ENCODE results near the gene KLHL42.

The KLHL42 gene

DNA sequence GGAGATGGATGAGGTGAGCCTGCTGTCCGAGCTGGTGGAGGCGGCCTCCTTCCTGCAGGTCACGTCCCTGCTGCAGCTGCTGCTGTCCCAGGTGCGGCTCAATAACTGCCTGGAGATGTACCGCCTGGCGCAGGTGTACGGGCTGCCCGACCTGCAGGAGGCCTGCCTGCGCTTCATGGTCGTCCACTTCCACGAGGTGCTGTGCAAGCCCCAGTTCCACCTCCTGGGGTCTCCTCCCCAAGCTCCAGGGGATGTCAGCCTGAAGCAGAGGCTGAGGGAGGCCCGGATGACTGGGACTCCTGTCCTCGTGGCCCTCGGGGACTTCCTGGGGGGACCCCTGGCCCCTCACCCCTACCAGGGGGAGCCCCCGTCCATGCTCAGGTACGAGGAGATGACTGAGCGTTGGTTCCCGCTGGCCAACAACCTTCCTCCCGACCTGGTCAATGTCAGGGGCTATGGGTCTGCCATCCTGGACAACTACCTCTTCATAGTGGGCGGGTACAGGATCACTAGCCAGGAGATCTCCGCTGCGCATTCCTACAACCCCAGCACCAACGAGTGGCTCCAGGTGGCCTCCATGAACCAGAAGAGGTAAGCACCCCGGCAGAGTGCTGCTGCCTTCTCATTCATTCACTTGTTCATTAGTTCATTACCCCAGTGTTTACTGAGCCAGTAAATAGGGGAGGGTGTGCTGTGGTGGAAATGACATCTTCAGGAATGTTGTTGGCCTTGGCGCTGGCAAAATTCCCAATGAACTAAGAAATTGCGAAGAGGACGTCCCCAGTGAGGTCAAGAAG is 777 bp downstream of the KLHL42 start (continued):
- TF ChIP-seq SP2 (tag by site-specific recombination; IDR thresholded peaks at IDR 0.05) = peak; percentile 26; the same call in 1 of the 2 replicates
- TF ChIP-seq, protein P1, sequence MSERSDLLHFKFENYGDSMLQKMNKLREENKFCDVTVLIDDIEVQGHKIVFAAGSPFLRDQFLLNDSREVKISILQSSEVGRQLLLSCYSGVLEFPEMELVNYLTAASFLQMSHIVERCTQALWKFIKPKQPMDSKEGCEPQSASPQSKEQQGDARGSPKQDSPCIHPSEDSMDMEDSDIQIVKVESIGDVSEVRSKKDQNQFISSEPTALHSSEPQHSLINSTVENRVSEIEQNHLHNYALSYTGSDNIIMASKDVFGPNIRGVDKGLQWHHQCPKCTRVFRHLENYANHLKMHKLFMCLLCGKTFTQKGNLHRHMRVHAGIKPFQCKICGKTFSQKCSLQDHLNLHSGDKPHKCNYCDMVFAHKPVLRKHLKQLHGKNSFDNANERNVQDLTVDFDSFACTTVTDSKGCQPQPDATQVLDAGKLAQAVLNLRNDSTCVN (tag by site-specific recombination; optimal IDR thresholded peaks at IDR 0.05) = peak; percentile 60
- TF ChIP-seq FEZF1 (tag by site-specific recombination; IDR thresholded peaks at IDR 0.05) = peak; percentile 15; the same call in 1 of the 2 replicates
- no peak for TF ChIP-seq ZFP69B (tag by site-specific recombination; IDR thresholded peaks at IDR 0.05)
- TF ChIP-seq ZBTB8A (tag by site-specific recombination; IDR thresholded peaks at IDR 0.05) = no peak; the same call in 1 of the 2 replicates

DNA sequence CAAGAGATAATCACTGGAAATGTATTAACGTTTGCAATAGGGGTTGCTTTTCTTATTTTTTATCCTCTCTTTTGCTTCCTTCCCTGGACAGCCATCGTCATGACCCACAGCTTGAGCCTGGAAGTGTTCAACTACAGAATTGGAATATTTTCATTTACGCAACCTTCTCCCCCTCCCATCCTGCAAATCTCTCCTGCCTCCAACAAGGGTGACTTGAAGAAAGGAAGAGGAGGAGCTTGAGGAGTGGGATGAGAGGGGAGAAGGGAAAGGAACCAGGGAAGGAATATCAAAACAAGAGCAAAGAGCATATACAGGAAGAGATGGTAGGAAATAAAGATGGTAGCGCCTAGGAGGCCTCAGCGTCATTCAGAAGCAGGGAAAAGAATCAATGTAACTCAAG is 1.6 kb downstream of the KLHL42 start:
- H3K4me1 ChIP-seq (ENCODE audit: control insufficient read depth, insufficient read depth, low read length) = peaks cover 9% of the 10 kb centered on the region; the same call in 1 of the 2 replicates
- no peaks in the 10 kb centered on the region for H3K9me3 ChIP-seq (ENCODE audit: control insufficient read depth, insufficient read depth, low read depth, low read length)
- H3K4me3 ChIP-seq (ENCODE audit: low read depth, low read length) = peak overlapping the region; percentile 83
- H3K36me3 ChIP-seq (ENCODE audit: control insufficient read depth in 2 of 2, insufficient read depth in 1 of 2, low read length in 2 of 2) = peaks cover 7 to 12% of the 10 kb centered on the region in 2 experiments
- CTCF ChIA-PET = no interaction called here
- H3K27ac ChIP-seq (ENCODE audit: extremely low read depth, low read depth, low read length) = peak overlapping the region; percentile 99; the same call in 1 of the 2 replicates
- POLR2A ChIA-PET = no interaction called here
- TF ChIP-seq ZNF121 (tag by site-specific recombination; IDR thresholded peaks at IDR 0.05) (no peak), ZNF600 (tag by site-specific recombination; IDR thresholded peaks at IDR 0.05) (no peak), KLF1 (tag by site-specific recombination; IDR thresholded peaks at IDR 0.05) (no peak), ZNF2 (tag by site-specific recombination; IDR thresholded peaks at IDR 0.05) (no peak), IKZF3 (tag by site-specific recombination; IDR thresholded peaks at IDR 0.05) (peak; percentile 71), ZNF239 (tag by site-specific recombination; IDR thresholded peaks at IDR 0.05) (no peak), SP3 (tag by site-specific recombination; IDR thresholded peaks at IDR 0.05) (no peak), ZBTB17 (tag by site-specific recombination; IDR thresholded peaks at IDR 0.05) (peak; percentile 72), PRDM1 (tag by site-specific recombination; IDR thresholded peaks at IDR 0.05) (peak; percentile 49; the same call in 1 of the 2 replicates), ZFP69B (tag by site-specific recombination; IDR thresholded peaks at IDR 0.05) (no peak), ZNF501 (tag by site-specific recombination; IDR thresholded peaks at IDR 0.05) (no peak), ZNF830 (tag by site-specific recombination; IDR thresholded peaks at IDR 0.05; ENCODE audit: low read depth) (no peak), ZNF10 (tag by site-specific recombination; IDR thresholded peaks at IDR 0.05) (no peak), ZNF510 (tag by site-specific recombination; IDR thresholded peaks at IDR 0.05; ENCODE audit: insufficient replicate concordance) (no peak), ZIC2 (tag by site-specific recombination; IDR thresholded peaks at IDR 0.05) (no peak)
- TF ChIP-seq, protein P2, sequence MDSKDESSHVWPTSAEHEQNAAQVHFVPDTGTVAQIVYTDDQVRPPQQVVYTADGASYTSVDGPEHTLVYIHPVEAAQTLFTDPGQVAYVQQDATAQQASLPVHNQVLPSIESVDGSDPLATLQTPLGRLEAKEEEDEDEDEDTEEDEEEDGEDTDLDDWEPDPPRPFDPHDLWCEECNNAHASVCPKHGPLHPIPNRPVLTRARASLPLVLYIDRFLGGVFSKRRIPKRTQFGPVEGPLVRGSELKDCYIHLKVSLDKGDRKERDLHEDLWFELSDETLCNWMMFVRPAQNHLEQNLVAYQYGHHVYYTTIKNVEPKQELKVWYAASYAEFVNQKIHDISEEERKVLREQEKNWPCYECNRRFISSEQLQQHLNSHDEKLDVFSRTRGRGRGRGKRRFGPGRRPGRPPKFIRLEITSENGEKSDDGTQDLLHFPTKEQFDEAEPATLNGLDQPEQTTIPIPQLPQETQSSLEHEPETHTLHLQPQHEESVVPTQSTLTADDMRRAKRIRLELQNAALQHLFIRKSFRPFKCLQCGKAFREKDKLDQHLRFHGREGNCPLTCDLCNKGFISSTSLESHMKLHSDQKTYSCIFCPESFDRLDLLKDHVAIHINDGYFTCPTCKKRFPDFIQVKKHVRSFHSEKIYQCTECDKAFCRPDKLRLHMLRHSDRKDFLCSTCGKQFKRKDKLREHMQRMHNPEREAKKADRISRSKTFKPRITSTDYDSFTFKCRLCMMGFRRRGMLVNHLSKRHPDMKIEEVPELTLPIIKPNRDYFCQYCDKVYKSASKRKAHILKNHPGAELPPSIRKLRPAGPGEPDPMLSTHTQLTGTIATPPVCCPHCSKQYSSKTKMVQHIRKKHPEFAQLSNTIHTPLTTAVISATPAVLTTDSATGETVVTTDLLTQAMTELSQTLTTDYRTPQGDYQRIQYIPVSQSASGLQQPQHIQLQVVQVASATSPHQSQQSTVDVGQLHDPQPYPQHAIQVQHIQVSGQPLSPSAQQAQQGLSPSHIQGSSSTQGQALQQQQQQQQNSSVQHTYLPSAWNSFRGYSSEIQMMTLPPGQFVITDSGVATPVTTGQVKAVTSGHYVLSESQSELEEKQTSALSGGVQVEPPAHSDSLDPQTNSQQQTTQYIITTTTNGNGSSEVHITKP (tag by site-specific recombination; IDR thresholded peaks at IDR 0.05) = peak; percentile 8; the same call in 1 of the 2 replicates
- TF ChIP-seq, protein P3, sequence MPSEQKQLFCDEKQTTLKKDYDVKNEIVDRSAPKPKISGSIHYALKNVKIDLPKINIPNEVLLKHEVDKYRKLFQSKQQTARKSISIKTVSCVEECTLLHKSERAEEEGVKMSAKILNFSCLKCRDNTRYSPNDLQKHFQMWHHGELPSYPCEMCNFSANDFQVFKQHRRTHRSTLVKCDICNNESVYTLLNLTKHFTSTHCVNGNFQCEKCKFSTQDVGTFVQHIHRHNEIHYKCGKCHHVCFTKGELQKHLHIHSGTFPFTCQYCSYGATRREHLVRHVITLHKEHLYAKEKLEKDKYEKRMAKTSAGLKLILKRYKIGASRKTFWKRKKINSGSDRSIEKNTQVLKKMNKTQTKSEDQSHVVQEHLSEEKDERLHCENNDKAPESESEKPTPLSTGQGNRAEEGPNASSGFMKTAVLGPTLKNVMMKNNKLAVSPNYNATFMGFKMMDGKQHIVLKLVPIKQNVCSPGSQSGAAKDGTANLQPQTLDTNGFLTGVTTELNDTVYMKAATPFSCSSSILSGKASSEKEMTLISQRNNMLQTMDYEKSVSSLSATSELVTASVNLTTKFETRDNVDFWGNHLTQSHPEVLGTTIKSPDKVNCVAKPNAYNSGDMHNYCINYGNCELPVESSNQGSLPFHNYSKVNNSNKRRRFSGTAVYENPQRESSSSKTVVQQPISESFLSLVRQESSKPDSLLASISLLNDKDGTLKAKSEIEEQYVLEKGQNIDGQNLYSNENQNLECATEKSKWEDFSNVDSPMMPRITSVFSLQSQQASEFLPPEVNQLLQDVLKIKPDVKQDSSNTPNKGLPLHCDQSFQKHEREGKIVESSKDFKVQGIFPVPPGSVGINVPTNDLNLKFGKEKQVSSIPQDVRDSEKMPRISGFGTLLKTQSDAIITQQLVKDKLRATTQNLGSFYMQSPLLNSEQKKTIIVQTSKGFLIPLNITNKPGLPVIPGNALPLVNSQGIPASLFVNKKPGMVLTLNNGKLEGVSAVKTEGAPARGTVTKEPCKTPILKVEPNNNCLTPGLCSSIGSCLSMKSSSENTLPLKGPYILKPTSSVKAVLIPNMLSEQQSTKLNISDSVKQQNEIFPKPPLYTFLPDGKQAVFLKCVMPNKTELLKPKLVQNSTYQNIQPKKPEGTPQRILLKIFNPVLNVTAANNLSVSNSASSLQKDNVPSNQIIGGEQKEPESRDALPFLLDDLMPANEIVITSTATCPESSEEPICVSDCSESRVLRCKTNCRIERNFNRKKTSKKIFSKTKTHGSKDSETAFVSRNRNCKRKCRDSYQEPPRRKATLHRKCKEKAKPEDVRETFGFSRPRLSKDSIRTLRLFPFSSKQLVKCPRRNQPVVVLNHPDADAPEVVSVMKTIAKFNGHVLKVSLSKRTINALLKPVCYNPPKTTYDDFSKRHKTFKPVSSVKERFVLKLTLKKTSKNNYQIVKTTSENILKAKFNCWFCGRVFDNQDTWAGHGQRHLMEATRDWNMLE (tag by site-specific recombination; conservative IDR thresholded peaks at IDR 0.05; ENCODE audit: low read depth) = 0 out of 2 replicates have a peak, but pooled peaks have one; percentile 28
- TF ChIP-seq, protein P4, sequence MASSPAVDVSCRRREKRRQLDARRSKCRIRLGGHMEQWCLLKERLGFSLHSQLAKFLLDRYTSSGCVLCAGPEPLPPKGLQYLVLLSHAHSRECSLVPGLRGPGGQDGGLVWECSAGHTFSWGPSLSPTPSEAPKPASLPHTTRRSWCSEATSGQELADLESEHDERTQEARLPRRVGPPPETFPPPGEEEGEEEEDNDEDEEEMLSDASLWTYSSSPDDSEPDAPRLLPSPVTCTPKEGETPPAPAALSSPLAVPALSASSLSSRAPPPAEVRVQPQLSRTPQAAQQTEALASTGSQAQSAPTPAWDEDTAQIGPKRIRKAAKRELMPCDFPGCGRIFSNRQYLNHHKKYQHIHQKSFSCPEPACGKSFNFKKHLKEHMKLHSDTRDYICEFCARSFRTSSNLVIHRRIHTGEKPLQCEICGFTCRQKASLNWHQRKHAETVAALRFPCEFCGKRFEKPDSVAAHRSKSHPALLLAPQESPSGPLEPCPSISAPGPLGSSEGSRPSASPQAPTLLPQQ (tag by site-specific recombination; IDR thresholded peaks at IDR 0.05) = no peak
- TF ChIP-seq, protein P5, sequence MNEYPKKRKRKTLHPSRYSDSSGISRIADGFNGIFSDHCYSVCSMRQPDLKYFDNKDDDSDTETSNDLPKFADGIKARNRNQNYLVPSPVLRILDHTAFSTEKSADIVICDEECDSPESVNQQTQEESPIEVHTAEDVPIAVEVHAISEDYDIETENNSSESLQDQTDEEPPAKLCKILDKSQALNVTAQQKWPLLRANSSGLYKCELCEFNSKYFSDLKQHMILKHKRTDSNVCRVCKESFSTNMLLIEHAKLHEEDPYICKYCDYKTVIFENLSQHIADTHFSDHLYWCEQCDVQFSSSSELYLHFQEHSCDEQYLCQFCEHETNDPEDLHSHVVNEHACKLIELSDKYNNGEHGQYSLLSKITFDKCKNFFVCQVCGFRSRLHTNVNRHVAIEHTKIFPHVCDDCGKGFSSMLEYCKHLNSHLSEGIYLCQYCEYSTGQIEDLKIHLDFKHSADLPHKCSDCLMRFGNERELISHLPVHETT (tag by site-specific recombination; IDR thresholded peaks at IDR 0.05) = no peak

Data from HEK293 (cell line).